Measurements from ENCODE around the gene GDF15.
"Not testable (repeated sequence)": the region's sequence is repeated elsewhere in the genome, so short reads cannot be mapped to it uniquely, and the experiment has no call there.

The GDF15 gene

GRCh38 chr19:18364277-18364825, 21.6 kb upstream of the GDF15 start:
- DNase-seq, result peak; percentile 53

- DNase-seq, result peak; percentile 86
These were observed 21.0 kb upstream of the GDF15 start for GRCh38 chr19:18364826-18365528.

DNA sequence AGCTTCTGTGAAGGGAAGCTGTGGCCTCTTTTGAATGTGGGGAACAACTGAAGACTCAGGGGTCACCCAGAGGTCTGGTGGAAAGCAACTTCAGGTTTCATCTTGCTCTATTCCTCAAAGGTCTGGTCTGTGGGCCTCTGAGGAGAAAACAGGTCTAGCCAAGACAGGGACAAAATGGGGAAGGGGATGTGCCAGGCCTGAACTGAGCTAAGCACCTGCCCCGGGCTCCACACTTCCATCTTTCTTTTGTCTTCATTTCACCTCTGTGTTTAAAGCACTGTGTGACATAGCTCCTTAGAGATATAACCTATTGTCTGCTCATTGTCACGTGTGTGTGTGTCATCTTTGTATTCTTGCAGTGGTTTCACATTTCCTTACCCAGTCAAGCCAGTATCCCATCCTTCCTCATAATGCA, 19.9 kb upstream of the GDF15 start:
- no peak for DNase-seq

DNA sequence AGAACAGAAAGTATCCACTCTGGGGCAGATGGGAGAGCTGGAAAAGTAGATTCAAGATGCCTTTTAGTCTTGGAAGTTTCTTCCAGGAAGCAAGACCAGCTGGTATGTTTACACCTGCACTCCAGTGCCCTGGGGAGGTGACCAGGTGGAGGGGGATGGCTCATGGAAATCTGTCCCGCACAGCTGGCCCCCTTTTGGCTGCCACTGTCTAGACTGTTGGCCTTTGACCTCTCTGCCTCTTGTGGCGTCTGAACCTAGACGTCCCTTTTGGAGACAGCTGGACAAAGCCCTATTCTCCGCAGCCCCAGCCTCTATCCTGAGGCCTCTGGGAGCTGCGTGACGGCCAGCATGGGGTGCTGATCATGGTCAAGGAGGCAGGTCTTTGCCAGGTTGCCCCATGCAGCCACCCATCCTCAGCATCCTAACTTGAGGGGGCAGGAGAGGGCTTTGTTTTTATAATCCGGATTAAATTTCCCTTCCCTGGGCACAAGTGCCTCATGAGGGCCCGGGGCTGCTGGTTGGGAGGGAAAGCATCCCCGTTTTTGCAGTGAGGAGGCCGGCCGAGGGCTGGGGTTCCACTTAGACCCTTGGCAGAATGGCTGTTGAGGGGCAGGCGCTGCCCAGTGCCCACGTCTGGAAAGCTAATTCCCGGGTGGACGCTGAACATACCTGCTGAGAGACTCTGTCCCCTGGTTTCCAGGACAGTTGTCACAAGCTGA, 17.3 kb upstream of the GDF15 start:
- no peak for DNase-seq

DNA sequence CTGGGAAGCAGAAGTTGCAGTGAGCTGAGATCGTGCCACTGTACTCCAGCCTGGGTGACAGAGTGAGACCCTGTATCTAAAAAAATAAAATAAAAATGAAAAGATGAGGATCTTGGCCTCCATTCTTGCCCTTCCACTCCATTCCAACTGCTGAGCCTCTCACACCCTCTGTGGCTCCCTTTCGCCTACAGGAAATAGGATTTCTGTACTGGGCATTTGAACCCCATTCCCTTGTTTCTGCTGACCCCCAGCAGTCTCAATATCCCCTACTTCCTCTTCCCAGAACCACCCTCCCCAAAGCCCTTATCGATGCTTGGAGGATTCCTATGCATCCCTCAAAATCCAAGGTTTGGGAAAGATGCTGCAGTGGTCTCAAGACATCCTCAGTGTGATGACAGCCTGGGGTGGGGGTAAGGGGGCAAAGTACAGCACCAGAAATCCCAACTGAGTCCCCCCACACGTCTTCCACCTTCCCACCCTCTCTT, 12.5 kb upstream of the GDF15 start:
- DNase-seq, result no peak

DNA sequence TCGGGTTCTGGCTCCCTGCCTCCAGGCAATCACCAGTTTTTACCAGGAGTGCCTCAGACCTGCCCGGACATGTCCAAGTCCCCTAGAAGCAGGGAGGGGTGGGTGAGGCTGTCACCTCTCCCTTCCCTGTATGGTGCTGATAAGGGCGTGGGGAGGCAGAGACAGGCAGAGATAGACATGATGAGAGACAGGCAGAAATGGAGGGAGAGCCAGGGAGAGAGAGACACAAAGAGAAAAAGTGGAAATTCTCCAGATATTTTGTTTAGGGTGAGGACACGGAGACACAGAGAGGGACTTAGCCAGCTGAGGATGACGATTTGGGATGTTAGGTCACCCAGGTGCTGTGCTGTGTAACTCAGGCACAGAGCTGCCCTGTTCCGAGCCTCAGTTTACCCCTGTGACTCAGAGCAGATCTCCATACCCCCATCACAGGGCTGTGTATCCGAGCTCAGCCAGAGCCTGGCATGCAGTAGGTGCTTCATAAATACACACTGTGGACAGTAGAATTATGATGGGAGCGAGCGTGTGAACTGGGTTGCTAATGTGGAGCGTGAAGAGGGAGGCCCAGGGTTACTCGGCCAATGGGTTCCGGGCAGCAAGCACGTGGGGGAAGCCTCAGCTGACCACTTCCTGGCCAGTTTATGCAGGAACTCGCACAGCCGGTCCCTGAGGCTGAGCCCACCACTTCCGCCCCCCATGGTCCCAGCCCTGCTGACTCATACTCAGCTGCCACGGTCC, 11.9 kb upstream of the GDF15 start:
- DNase-seq, result peak; percentile 86

DNA sequence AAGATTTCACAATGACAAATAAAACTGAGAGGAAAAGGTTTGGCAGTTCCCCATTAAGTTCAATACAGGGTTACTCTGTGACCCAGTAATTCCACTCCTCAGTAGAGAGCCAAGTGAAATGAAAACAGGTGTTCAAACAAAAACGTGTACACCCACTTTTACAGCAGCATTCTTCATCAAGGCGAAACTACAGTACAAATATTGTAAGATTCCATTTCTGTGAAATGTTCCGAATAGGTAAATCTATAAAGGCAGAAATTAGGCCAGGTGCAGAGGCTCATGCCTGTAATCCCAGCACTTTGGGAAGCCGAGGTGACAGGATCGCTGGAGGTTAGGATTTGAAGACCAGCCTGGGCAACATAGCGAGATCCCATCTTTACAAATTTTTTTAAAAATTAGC, 8.9 kb upstream of the GDF15 start:
- DNase-seq, result no peak

- DNase-seq, result peak; percentile 30
These were observed 5.9 kb upstream of the GDF15 start for GRCh38 chr19:18379803-18380747.

DNA sequence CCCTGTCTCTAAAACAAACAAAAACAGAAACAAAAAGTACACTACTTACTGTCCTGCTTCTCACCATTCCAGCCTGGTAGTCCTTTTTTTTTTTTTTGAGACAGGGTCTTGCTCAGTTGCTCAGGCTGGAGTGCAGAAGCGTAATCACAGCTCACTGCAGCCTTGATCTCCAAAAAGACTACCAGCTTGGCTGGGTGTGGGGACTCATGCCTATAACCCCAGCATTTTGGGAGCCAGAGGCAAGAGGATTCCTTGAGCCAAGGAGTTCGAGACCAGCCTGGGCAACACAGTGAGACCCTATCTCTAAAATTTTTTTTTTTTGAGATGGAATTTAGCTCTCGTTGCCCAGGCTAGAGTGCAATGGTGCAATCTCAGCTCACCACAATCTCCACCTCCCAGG, 5.1 kb upstream of the GDF15 start:
- no peak for DNase-seq

GRCh38 chr19:18383622-18384021, 2.3 kb upstream of the GDF15 start:
- DNase-seq, result not testable (repeated sequence)

- no peak for DNase-seq
These were observed 1.2 kb upstream of the GDF15 start for GRCh38 chr19:18384775-18385174.

GRCh38 chr19:18385359-18385674, 641 bp upstream of the GDF15 start:
- DNase-seq, result no peak

GRCh38 chr19:18386543-18387271, 749 bp downstream of the GDF15 start:
- DNase-seq, result no peak

GRCh38 chr19:18388100-18388959, 2.4 kb downstream of the GDF15 start:
- peak; percentile 94 for DNase-seq

DNA sequence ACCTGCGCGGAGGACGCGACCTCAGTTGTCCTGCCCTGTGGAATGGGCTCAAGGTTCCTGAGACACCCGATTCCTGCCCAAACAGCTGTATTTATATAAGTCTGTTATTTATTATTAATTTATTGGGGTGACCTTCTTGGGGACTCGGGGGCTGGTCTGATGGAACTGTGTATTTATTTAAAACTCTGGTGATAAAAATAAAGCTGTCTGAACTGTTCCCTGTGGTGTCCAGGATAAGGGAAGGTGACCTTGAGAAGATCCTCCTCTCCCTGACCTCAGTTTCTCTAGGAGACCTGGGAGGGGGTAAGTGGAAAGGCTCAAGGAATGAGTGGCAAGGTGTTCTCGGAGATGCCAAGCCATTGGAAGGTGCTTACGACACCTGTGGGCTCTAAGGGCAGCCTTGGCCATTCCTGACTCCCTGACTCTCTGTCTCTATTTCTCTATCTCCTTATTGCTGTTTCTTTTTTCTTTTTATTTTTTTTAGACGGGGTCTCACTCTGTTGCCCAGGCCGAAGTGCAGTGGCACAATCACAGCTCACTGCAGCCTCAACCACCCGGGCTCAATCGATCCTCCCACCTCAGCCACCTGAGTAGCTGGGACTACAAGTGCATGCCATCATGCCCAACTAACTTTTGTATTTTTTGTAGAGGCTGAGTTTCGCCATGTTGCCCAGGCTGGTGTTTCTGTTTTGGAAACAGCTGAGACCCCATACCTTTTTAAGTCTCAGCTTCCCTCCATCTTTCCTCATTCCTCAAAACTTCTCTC, 3.2 kb downstream of the GDF15 start:
- DNase-seq, result no peak

GRCh38 chr19:18389726-18390064, 3.7 kb downstream of the GDF15 start:
- no peak for DNase-seq

- DNase-seq, result no peak
These were observed 4.3 kb downstream of the GDF15 start for GRCh38 chr19:18390065-18390907.

- no peak for DNase-seq
These were observed 5.6 kb downstream of the GDF15 start for GRCh38 chr19:18391509-18392075.

DNA sequence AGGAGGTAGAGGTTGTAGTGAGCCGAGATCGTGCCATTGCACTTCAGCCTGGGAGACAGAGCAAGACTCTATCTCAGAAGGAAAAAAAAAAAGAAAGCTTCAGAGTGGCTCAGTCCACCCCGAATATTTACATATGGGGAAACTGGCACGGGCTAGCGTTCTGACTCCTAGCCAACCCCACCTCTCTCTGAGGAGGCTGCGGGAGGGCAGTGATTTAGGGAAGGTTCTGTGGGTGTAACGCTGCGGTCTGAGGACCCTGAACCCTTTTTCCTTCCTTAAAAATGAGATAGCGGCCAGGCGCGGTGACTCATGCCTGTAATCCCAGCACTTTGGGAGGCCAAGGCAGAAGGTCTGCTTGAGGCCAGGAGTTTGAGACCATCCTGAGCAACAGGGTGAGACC, 6.5 kb downstream of the GDF15 start:
- no peak for DNase-seq

All from eye (tissue), 1 donor.